OCI-LY7 (cell line): ENCODE results near the gene CD248. TPM values are rescaled to one million over a fixed set of nuclear protein-coding genes. Genes with fewer than 3 reads are reported as not detected.

Experiments used
- BruUV-seq: library from RNA; stranded (reverse); fragments of 400-500 nt; replicated peaks from 2 replicates; lab custom pipeline; 2021; lab: Mats Ljungman, UMichigan
- CTCF ChIA-PET: fragments of 300-600 bp; sonication (Branson Sonifier 250); formaldehyde crosslinking; loops from one replicate; lab custom pipeline; 2022; ENCODE audit warnings: antibody characterized with exemption; ENCODE audit not compliant: unreplicated experiment; lab: Charles Lee
- POLR2A ChIA-PET: fragments of 300-600 bp; sonication (Branson Sonifier 250); formaldehyde crosslinking; loops from one replicate; lab custom pipeline; 2022; ENCODE audit warnings: antibody characterized with exemption; lab: Charles Lee
- DNase-seq: peaks from one replicate; pipeline ENCODE4 v3.0.0-alpha.2; 2015; ENCODE audit warnings: low spot score
- H2AFZ ChIP-seq: fragments of 200-600 bp; sonication (generic), shearing (Covaris generic); 2 replicates; pipeline ENCODE4 v1.6.1; 2014; ENCODE audit warnings: mild to moderate bottlenecking, antibody characterized with exemption, low read length, moderate library complexity
- H3K27ac ChIP-seq: fragments of 200-600 bp; sonication (generic); 2 replicates; pipeline ENCODE4 v1.5.1; 2014; ENCODE audit warnings: mixed run types, low read depth, mild to moderate bottlenecking, moderate library complexity, low read length, inconsistent platforms; ENCODE audit not compliant: poor library complexity, severe bottlenecking
- H3K36me3 ChIP-seq: fragments of 200-600 bp; sonication (generic); 2 replicates; pipeline ENCODE4 v1.6.1; 2014; ENCODE audit warnings: mild to moderate bottlenecking, antibody characterized with exemption, low read length, moderate library complexity, mixed read lengths; ENCODE audit not compliant: insufficient read depth
- H3K4me1 ChIP-seq: fragments of 200-600 bp; sonication (generic); 2 replicates; pipeline ENCODE4 v1.5.1; 2014; ENCODE audit warnings: mild to moderate bottlenecking, low read length; ENCODE audit not compliant: insufficient read depth, poor library complexity, severe bottlenecking
- H3K4me2 ChIP-seq: fragments of 200-600 bp; sonication (generic); 2 replicates; pipeline ENCODE4 v1.6.1; 2014; ENCODE audit warnings: mild to moderate bottlenecking, low read length
- H3K4me3 ChIP-seq: fragments of 200-600 bp; sonication (generic); 2 replicates; pipeline ENCODE4 v1.5.1; 2014; ENCODE audit warnings: mild to moderate bottlenecking, low read depth, low read length; ENCODE audit not compliant: poor library complexity, severe bottlenecking
- H3K79me2 ChIP-seq: fragments of 200-600 bp; sonication (generic); 2 replicates; pipeline ENCODE4 v1.6.1; 2016; ENCODE audit warnings: low read depth, mild to moderate bottlenecking, low read length, moderate library complexity, mixed read lengths; ENCODE audit not compliant: insufficient read depth
- H3K9me2 ChIP-seq: fragments of 200-600 bp; sonication (generic); 2 replicates; pipeline ENCODE4 v1.6.1; 2016; ENCODE audit warnings: mild to moderate bottlenecking, low read length, mixed read lengths; ENCODE audit not compliant: insufficient read depth
- H3K9me3 ChIP-seq: fragments of 200-600 bp; sonication (generic); 2 replicates; pipeline ENCODE4 v1.6.1; 2014; ENCODE audit warnings: mild to moderate bottlenecking, mixed run types, low read length, mixed read lengths
- H4K20me1 ChIP-seq: fragments of 200-600 bp; sonication (generic); 2 replicates; pipeline ENCODE4 v1.6.1; 2014; ENCODE audit warnings: mild to moderate bottlenecking, antibody characterized with exemption, low read length, moderate library complexity, mixed read lengths; ENCODE audit not compliant: insufficient read depth
- CTCF ChIP-seq: fragments of 200-600 bp; sonication (generic); conservative IDR thresholded peaks from 2 replicates; pipeline ENCODE4 v1.5.1; 2014; ENCODE audit warnings: mild to moderate bottlenecking, antibody characterized with exemption, low read length, moderate library complexity, mixed read lengths
- EZH2phosphoT487 ChIP-seq: fragments of 200-600 bp; sonication (generic); IDR thresholded peaks from 2 replicates; pipeline ENCODE4 v1.6.1; 2018; ENCODE audit warnings: low read depth, borderline replicate concordance, mild to moderate bottlenecking, mixed run types, antibody characterized with exemption, low read length, moderate library complexity, mixed read lengths
- intact Hi-C: fragments of 100-400 bp; cut with micrococcal nuclease; formaldehyde crosslinking; loops from one replicate; pipeline ENCODE4 v1.10.0; 2022; ENCODE audit not compliant: unreplicated experiment
- total RNA-seq, 2 experiments: library from RNA; depleted of rRNA in 1 of 2; stranded (reverse); fragments of >200 nt in 1 of 2; shearing (Covaris generic) in 1 of 2; gene quantifications; 2 replicates each; pipeline ENCODE4 v1.2.3, GENCODE V29; 2014 to 2022

CD248 gene
- total RNA-seq, 2 experiments from 2014 or later: 0.46 TPM; not detected in 1

- peak within 1 kb of the TSS; percentile 82 for H2AFZ ChIP-seq
- intact Hi-C loops: loop anchor here (5.0 kb wide), 1 partner anchor 35 kb away; no protein-coding TSS in a partner anchor
- no peaks in the 10 kb centered on the region for H3K36me3 ChIP-seq
- H3K27ac ChIP-seq: peak within 1 kb of the TSS; percentile 55
- peak within 1 kb of the TSS; percentile 88 for H3K4me3 ChIP-seq
- ChIA-PET POLR2A (interaction anchor here (0.5 kb wide), 1 partner anchor 13 kb away, joined by 3 read pairs; no protein-coding TSS in a partner anchor), CTCF (interaction anchor here (0.6 to 1.8 kb wide), 2 partner anchors 36 to 69 kb away, joined by 4 to 6 read pairs; no protein-coding TSS in a partner anchor)
- peak; percentile 79 for DNase-seq
- H3K79me2 ChIP-seq: peaks cover 15% of the 10 kb centered on the region
- H3K4me1 ChIP-seq: peaks cover 37% of the 10 kb centered on the region
- H3K9me2 ChIP-seq: no peaks in the 10 kb centered on the region
- peaks cover 4% of the 10 kb centered on the region; the same call in 1 of the 2 replicates for H4K20me1 ChIP-seq
- no peaks in the 10 kb centered on the region for H3K9me3 ChIP-seq
- no TSS peak for BruUV-seq
- peak within 1 kb of the TSS; percentile 89 for H3K4me2 ChIP-seq
- no peak for TF ChIP-seq EZH2phosphoT487
- no peak for TF ChIP-seq CTCF
Observed at GRCh38 chr11:66347425-66348276, 30.8 kb upstream of the CD248 start, which contains the start of gene B4GAT1. Gene B4GAT1, minus strand, starts transcription at chr11:66347629. Its CDS starts 84 bp downstream, at chr11:66347545.

- intact Hi-C loops: loop anchor here (5.0 kb wide), 1 partner anchor 34 kb away; no protein-coding TSS in a partner anchor
- no peaks in the 10 kb centered on the region for H3K9me3 ChIP-seq
- peaks cover 15% of the 10 kb centered on the region for H3K79me2 ChIP-seq
- H2AFZ ChIP-seq: peak overlapping the region; percentile 76
- no peak overlapping the region for H3K27ac ChIP-seq
- peaks cover 37% of the 10 kb centered on the region for H3K4me1 ChIP-seq
- no peaks in the 10 kb centered on the region for H3K36me3 ChIP-seq
- peaks cover 4% of the 10 kb centered on the region; the same call in 1 of the 2 replicates for H4K20me1 ChIP-seq
- peak overlapping the region; percentile 88 for H3K4me3 ChIP-seq
- no TSS peak for BruUV-seq
- ChIA-PET POLR2A (interaction anchor here (1.4 kb wide), 1 partner anchor 58 kb away, joined by 3 read pairs; the partner anchor contains the start of gene YIF1A), CTCF (interaction anchor here (1.8 kb wide), 1 partner anchor 35 kb away, joined by 6 read pairs; no protein-coding TSS in a partner anchor)
- TF ChIP-seq EZH2phosphoT487: no peak
- no peak for TF ChIP-seq CTCF
- peak overlapping the region; percentile 89 for H3K4me2 ChIP-seq
- DNase-seq: no peak
- no peaks in the 10 kb centered on the region for H3K9me2 ChIP-seq
Observed at GRCh38 chr11:66346476-66347424, 29.9 kb upstream of the CD248 start.
